Epithelial cell of esophagus (primary cell): ENCODE data around the gene HIPK3.

Source experiments
- DNase-seq: peaks from one replicate; pipeline ENCODE4 v3.0.0; 2010; ENCODE audit warnings: low read depth
- H3K4me3 ChIP-seq: 2 replicates; pipeline ENCODE4 v1.5.1; 2011; ENCODE audit warnings: mild to moderate bottlenecking, low read length, control low read depth
- TF ChIP-seq, protein P1 (sequence below): IDR thresholded peaks from 2 replicates; pipeline ENCODE4 v1.5.1; 2011; ENCODE audit warnings: low read depth, mild to moderate bottlenecking, low read length, control low read depth, inconsistent platforms; ENCODE audit not compliant: insufficient read depth; ENCODE audit errors: missing control alignments

The HIPK3 gene

DNA sequence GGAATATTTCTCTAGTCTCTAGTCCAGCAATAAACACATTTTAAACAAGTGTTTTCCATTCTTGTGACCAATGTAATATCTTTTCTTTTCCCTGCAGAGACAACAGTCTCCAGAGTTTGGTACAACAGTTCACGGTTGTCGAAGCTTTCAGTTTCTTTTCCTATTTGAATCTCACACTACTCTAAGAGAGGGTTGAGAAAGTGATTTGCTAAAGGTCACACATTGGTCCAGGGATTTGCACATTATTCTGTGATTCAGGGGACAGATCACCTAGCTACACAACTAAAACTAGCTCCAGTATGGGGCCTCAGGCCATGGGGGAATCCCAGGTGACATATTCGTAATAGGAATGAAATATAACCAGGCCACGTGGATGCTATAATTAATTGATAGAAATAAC is 132.5 kb downstream of the HIPK3 start:
- no peak for DNase-seq
- H3K4me3 ChIP-seq = no peak overlapping the region
- TF ChIP-seq, protein P1, sequence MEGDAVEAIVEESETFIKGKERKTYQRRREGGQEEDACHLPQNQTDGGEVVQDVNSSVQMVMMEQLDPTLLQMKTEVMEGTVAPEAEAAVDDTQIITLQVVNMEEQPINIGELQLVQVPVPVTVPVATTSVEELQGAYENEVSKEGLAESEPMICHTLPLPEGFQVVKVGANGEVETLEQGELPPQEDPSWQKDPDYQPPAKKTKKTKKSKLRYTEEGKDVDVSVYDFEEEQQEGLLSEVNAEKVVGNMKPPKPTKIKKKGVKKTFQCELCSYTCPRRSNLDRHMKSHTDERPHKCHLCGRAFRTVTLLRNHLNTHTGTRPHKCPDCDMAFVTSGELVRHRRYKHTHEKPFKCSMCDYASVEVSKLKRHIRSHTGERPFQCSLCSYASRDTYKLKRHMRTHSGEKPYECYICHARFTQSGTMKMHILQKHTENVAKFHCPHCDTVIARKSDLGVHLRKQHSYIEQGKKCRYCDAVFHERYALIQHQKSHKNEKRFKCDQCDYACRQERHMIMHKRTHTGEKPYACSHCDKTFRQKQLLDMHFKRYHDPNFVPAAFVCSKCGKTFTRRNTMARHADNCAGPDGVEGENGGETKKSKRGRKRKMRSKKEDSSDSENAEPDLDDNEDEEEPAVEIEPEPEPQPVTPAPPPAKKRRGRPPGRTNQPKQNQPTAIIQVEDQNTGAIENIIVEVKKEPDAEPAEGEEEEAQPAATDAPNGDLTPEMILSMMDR = no peak

DNA sequence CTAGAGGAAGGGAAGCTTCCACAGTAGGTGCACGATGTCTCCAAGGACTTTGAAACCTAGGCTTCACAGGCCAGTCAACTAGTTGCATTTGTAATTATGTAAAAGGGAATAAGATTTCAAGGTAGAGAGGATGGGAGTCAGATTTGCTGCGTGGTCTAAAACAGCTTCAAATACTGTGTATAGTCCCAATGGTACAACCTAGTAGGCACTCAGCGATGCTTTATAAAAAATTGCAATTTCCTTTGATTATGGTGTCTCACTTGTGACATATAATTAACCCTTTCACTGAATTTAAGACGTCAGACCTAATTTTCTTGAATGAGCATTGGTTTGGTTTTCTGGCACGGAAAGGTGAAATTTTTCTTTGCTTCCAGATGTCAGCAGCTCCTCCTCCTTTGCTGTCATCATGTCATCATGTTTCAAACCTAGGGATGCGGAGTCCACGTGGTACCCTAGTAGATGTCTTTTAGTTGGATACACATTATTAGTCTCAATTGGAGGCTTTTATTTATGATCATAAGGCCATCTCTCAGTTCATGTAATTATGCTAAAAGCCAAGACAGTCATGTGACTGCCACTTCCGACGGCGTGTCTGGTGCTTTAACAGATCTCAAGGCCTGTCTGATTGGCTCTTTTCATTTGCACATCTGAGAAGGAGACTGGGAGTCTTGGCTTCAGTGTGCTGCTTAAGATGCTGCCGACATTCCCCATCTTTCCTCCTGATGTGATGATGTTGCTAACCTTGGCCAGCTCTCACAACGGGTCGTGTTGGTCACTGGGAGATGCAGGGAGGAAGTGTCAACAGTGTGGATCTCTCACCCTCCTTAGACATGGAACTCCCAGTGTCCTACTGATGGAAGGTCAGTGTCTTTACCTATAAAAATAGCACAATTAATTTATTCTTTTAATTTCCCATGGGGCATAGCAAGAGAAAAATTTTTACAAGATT is 134.0 kb downstream of the HIPK3 start:
- no peak overlapping the region for H3K4me3 ChIP-seq
- TF ChIP-seq, protein P1 = no peak
- no peak for DNase-seq

DNA sequence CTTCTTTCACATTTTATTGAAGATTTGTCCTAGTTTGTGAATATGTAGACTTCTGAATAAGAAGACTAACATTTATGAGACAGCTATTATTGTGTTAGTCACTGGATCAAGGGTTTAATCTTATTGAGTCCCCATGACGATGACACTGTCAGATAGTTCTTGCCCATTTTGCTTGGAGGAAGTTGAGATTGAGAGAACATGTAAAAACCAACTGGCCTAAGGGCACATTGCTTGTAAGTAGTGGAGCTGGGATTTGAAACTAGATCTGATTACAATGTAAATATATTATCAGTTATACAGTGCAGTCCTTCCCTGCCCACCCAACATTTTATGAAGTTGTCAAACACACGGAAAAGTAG is 134.7 kb downstream of the HIPK3 start:
- DNase-seq = no peak
- no peak overlapping the region for H3K4me3 ChIP-seq
- TF ChIP-seq, protein P1 = no peak

DNA sequence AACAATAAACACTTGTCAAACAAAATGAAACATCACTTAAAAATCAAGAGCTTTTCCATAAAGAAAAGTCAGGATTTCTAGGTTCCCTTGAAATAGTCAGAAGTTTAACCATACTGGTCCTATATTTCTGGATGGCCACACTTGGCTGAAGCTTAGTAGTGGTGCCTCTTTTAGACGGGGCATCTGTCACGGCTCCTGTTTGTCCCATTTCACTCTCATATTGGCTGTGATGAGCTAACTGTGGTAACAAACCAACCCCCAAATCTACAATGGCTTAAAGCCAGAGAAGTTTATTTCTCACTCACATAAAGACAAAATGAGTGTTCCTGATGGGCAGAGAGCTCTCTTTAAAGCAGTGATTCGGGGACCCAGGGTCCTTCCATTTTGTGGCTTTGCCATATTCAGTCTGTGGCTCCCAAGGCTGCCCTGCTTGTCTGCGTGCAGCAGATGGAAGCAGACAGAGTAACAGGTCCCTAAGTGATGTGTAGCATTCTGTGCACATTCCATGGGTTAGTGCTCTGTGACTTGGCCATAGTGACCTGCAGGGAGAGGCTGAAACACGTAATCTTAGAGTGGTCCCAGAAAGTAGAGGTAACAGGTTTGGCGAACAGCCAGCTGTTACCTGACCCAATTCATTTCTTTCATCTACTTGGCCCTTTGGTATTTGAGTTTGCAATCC is 137.4 kb downstream of the HIPK3 start:
- TF ChIP-seq, protein P1 = no peak
- DNase-seq = no peak
- H3K4me3 ChIP-seq = no peak overlapping the region

DNA sequence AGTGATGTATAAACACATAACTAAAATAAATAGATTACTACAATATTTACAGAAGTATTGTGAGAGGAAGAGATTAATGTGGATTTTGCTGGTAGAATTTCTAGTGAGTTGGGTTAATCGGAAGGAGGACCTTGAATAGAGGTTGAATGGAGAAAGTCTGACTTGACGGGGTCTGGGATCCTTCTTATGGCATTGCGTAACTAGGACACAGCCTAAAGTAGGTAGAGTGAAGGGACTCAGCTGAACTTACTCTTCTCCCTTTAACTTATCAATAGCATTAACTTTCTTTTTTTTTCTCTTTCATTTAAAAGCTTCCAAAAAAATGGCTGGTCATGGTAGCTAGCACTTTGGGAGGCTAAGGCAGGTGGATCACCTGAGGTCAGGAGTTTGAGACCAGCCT is 139.2 kb downstream of the HIPK3 start:
- TF ChIP-seq, protein P1 = no peak
- no peak for DNase-seq
- H3K4me3 ChIP-seq = no peak overlapping the region

DNA sequence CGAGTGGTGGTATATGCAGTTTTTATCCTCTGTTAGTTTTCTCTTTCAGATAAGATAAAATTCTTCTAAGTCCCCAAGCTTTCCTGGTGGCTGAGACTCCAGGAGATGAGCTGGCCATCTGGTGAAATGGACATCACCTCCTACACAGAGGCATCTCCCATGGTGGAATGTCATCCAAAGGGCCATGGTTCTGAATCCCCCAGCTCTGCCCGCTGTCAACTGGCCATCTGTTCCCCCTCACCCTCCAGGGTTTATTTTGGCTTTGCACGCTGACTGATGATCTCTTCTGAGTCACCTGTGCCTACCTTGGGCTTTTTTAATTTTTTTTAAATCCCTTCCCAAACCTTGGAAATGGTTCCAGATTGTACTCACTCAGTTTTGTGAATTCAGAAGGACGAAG is 142.2 kb downstream of the HIPK3 start:
- no peak for DNase-seq
- TF ChIP-seq, protein P1 = no peak
- no peak overlapping the region for H3K4me3 ChIP-seq

DNA sequence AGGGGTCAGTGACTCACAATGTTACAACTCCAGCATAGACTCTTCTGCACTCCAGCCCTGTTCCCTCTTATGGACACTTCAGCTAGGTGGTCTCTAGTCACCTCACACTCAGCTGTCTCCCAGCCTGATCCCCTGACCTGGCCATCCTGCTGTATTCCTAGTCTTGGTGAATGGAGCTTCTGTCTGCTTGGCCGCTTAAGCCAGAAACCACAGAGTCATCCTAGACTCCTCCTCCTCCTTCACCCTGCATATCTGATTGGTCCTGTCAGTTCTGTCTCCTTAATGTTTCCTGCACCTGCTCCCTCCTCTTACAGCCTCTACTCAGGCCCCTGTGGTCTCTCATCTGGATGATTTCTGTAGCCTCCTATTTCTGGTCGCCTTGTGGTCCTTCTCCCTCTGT is 144.9 kb downstream of the HIPK3 start:
- DNase-seq = no peak
- TF ChIP-seq, protein P1 = no peak
- H3K4me3 ChIP-seq = no peak overlapping the region
